Trophoblast cell (in vitro differentiated cells and primary cell): ENCODE results near the gene PPP1R13B.

ENCODE experiments used
- DNase-seq, 2 donors: peaks; one replicate each; pipeline ENCODE4 v3.0.0-alpha.2; 2016
- H2AFZ ChIP-seq: 2 replicates; pipeline ENCODE4 v1.6.1; 2013; ENCODE audit warnings: low read length, moderate library complexity, mild to moderate bottlenecking; ENCODE audit not compliant: insufficient read depth, poor library complexity
- H2AK5ac ChIP-seq: 2 replicates; pipeline ENCODE4 v1.6.1; 2013; ENCODE audit warnings: mild to moderate bottlenecking, low read length
- H2BK120ac ChIP-seq: 2 replicates; pipeline ENCODE4 v1.6.1; 2013; ENCODE audit warnings: low read length, mild to moderate bottlenecking, moderate library complexity; ENCODE audit not compliant: insufficient read depth, poor library complexity
- H2BK12ac ChIP-seq: 2 replicates; pipeline ENCODE4 v1.6.1; 2013; ENCODE audit warnings: mild to moderate bottlenecking, low read length, moderate library complexity
- H2BK5ac ChIP-seq: 2 replicates; pipeline ENCODE4 v1.6.1; 2013; ENCODE audit warnings: low read length, low read depth, moderate library complexity, mild to moderate bottlenecking; ENCODE audit not compliant: poor library complexity
- H3K14ac ChIP-seq: 2 replicates; pipeline ENCODE4 v1.6.1; 2013; ENCODE audit warnings: mild to moderate bottlenecking, low read length
- H3K18ac ChIP-seq: 2 replicates; pipeline ENCODE4 v1.6.1; 2013; ENCODE audit warnings: mild to moderate bottlenecking, low read length
- H3K23ac ChIP-seq: 2 replicates; pipeline ENCODE4 v1.6.1; 2013; ENCODE audit warnings: low read length
- H3K27ac ChIP-seq: 2 replicates; pipeline ENCODE4 v1.5.1; 2013; ENCODE audit warnings: low read depth, mild to moderate bottlenecking, inconsistent platforms, low read length, moderate library complexity
- H3K27me3 ChIP-seq: 2 replicates; pipeline ENCODE4 v1.6.1; 2013; ENCODE audit warnings: inconsistent platforms, mild to moderate bottlenecking, low read length, moderate library complexity; ENCODE audit not compliant: insufficient read depth
- H3K36me3 ChIP-seq, 2 experiments: 1 replicate in 1 of 2; 2 replicates in 1 of 2; pipeline ENCODE4 v1.6.1; 2013; ENCODE audit warnings: low read length in 2 of 2, mild to moderate bottlenecking in 2 of 2, moderate library complexity in 1 of 2; ENCODE audit not compliant: insufficient read depth in 2 of 2, control insufficient read depth in 1 of 2
- H3K4ac ChIP-seq: 2 replicates; pipeline ENCODE4 v1.6.1; 2013; ENCODE audit warnings: low read depth, mild to moderate bottlenecking, low read length, moderate library complexity
- H3K4me1 ChIP-seq, 2 experiments: 1 replicate in 1 of 2; 2 replicates in 1 of 2; pipeline ENCODE4 v1.6.1; 2013; ENCODE audit warnings: low read length in 2 of 2, mild to moderate bottlenecking in 2 of 2, moderate library complexity in 1 of 2; ENCODE audit not compliant: insufficient read depth in 2 of 2, control insufficient read depth in 1 of 2
- H3K4me2 ChIP-seq: 2 replicates; pipeline ENCODE4 v1.6.1; 2013; ENCODE audit warnings: inconsistent platforms, mild to moderate bottlenecking, low read length, moderate library complexity
- H3K4me3 ChIP-seq: 2 replicates; pipeline ENCODE4 v1.5.1; 2013; ENCODE audit warnings: mild to moderate bottlenecking, low read depth, low read length, inconsistent platforms
- H3K79me1 ChIP-seq: one replicate; pipeline ENCODE4 v1.6.1; 2013; ENCODE audit warnings: low read length
- H3K79me2 ChIP-seq: 2 replicates; pipeline ENCODE4 v1.6.1; 2013; ENCODE audit warnings: low read length, mild to moderate bottlenecking; ENCODE audit not compliant: control insufficient read depth, insufficient read depth, poor library complexity
- H3K9ac ChIP-seq: 2 replicates; pipeline ENCODE4 v1.6.1; 2013; ENCODE audit warnings: mild to moderate bottlenecking, low read length
- H3K9me3 ChIP-seq: 2 replicates; pipeline ENCODE4 v1.6.1; 2013; ENCODE audit warnings: low read depth, mild to moderate bottlenecking, control low read depth, inconsistent platforms, low read length; ENCODE audit not compliant: insufficient read depth
- H4K12ac ChIP-seq: 2 replicates; pipeline ENCODE4 v1.6.1; 2013; ENCODE audit warnings: low read depth, mild to moderate bottlenecking, low read length, moderate library complexity
- H4K8ac ChIP-seq: 2 replicates; pipeline ENCODE4 v1.6.1; 2013; ENCODE audit warnings: low read depth, mild to moderate bottlenecking, low read length, moderate library complexity
- H4K91ac ChIP-seq: one replicate; pipeline ENCODE4 v1.6.1; 2013; ENCODE audit warnings: low read depth, mild to moderate bottlenecking, low read length, moderate library complexity
- WGBS: extraction: QIAGEN DNeasy Blood & Tissue Kit; methylation state at CpG from one replicate; pipeline ENCODE4 v1.1.7; 2013; ENCODE audit warnings: missing lambda C conversion rate; ENCODE audit not compliant: insufficient read length, insufficient coverage; ENCODE audit errors: extremely low coverage; 5-methylcytosine and 5-hydroxymethylcytosine counted together

Gene PPP1R13B

DNA sequence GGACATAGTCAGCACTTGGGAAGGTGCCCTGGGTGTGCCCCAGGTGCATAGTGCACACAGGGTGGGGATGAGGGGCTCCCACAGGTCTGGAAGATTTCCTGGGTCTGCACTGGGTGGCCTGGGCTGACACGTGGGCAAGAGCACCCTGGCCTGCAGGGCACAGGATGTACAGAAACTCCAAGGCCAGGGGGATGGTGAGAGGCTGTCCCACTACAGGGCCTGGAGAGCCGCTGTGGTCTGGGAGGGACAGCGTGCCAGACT lies 35.8 kb upstream of the PPP1R13B start:
- Histone ChIP-seq H2BK5ac (no peak overlapping the region), H3K4me3 (no peak overlapping the region), H3K79me1 (no peaks in the 10 kb centered on the region), H2AFZ (no peak overlapping the region), H3K4me1 (peaks cover 0 to 5% of the 10 kb centered on the region in 2 experiments), H3K18ac (no peak overlapping the region), H3K14ac (no peak overlapping the region), H2BK120ac (no peak overlapping the region), H3K36me3 (no peaks in the 10 kb centered on the region), H3K23ac (no peak overlapping the region), H2AK5ac (no peak overlapping the region), H4K91ac (no peak overlapping the region), H3K27ac (no peak overlapping the region), H2BK12ac (no peak overlapping the region), H3K9me3 (no peaks in the 10 kb centered on the region), H4K8ac (no peak overlapping the region), H3K27me3 (no peaks in the 10 kb centered on the region), H3K79me2 (no peaks in the 10 kb centered on the region), H3K9ac (no peak overlapping the region), H3K4me2 (no peak overlapping the region), H3K4ac (no peak overlapping the region), H4K12ac (no peak overlapping the region)
- no peak for DNase-seq
- no CpG with 5 or more reads among the region's 3 CpGs for WGBS

DNA sequence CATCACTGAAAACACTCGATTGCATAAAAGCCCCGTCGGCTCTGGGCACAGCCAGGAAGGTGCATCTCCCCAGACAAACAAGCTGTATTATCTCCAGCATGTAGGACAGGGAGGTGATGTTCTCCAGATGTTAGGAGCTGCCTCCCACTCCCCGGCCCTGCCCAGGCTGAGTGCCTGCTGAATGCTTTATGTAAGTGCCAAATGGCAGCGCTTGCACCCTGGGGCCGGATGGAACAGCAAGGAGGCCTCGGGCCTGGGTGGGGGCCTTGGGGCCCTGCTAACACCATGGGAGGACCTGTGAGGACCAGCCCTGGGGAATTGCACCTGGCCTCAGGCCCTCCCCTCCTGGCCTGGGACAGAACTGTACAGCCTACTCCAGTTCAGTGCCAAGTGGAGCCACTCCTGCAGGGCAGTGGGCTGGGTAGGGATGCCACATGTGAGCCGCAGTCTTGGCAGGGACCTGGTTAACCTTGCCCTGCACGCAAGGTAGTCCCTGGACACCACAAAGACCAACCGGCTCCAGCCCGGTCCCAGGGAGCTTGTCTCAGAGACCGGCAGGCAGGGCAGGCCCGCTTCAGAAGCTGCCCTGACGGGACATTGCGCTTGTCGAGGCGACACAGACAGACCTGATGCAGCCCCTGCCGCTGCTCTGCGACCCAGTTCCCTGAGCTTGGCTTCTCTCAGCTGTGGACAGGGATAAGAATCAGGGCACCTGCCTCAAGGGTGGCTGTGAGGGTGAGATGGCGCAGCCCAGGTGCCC lies 35.3 kb upstream of the PPP1R13B start:
- Histone ChIP-seq H3K14ac (no peak overlapping the region), H3K4me2 (no peak overlapping the region), H2AK5ac (no peak overlapping the region), H4K8ac (no peak overlapping the region), H2BK5ac (no peak overlapping the region), H3K79me1 (no peaks in the 10 kb centered on the region), H4K12ac (no peak overlapping the region), H2BK120ac (no peak overlapping the region), H3K27me3 (no peaks in the 10 kb centered on the region), H2AFZ (no peak overlapping the region), H3K4ac (no peak overlapping the region), H3K4me3 (no peak overlapping the region), H3K27ac (no peak overlapping the region), H4K91ac (no peak overlapping the region), H2BK12ac (no peak overlapping the region), H3K4me1 (peaks cover 0 to 4% of the 10 kb centered on the region in 2 experiments), H3K9ac (no peak overlapping the region), H3K36me3 (no peaks in the 10 kb centered on the region), H3K79me2 (no peaks in the 10 kb centered on the region), H3K9me3 (no peaks in the 10 kb centered on the region), H3K23ac (no peak overlapping the region), H3K18ac (no peak overlapping the region)
- WGBS = no CpG with 5 or more reads among the region's 20 CpGs
- no peak for DNase-seq

DNA sequence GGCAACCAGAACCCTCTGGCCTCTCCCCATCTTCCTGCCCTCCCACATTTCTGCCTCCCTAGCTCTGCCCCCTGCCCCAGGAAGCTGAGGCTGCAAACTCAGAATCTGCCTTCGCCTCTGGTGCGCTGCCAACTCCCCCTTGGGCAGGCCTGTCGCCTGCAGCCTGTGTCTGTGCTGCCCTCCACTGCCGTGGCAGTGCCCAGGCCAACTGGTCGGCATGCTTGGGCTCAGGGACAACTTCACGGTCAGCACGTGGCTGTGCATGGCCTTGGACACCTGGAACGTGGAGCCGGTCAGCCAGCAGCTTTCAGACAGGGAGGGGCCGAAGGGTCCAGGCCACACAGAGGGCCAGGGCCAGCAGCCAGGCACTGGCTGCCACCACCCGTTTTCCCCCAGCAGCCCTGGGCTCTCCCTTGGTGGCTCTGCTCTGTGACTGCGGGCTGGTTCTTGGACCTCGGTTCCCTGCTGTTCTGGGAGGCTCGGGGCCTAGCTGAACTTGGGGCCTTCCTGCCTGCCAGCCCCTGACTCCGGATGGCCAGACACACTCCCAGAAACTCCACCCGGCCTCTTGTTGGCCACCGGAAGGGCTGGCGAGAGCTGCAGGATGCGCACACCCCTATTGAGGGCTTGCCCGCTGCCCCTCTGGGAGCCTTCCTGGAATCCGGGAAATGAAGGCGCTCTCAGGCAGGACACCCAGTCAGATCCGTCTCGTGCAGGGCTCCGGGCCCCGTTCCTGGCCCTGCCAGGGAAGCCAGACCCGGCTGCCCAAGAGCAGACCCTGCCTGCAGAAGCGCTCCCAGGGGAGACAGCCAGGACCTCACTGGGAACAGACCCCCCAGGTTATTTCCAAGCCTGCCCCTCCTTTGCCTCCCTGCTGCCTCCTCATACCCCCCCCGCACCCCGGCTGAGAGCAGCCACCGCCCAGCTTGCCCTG lies 34.2 kb upstream of the PPP1R13B start:
- no peak overlapping the region for H4K8ac ChIP-seq
- H3K4me3 ChIP-seq = peak overlapping the region; percentile 10
- no peak overlapping the region for H4K12ac ChIP-seq
- no peaks in the 10 kb centered on the region for H3K79me1 ChIP-seq
- no peaks in the 10 kb centered on the region for H3K79me2 ChIP-seq
- peaks cover 0 to 2% of the 10 kb centered on the region in 2 experiments for H3K4me1 ChIP-seq
- no peaks in the 10 kb centered on the region for H3K9me3 ChIP-seq
- no peak overlapping the region for H2BK12ac ChIP-seq
- no peak overlapping the region for H3K14ac ChIP-seq
- H3K4ac ChIP-seq = no peak overlapping the region
- H4K91ac ChIP-seq = no peak overlapping the region
- H3K27me3 ChIP-seq = no peaks in the 10 kb centered on the region
- no peak overlapping the region for H3K18ac ChIP-seq
- no peak overlapping the region for H2BK120ac ChIP-seq
- H2AK5ac ChIP-seq = no peak overlapping the region
- H3K4me2 ChIP-seq = no peak overlapping the region
- H2BK5ac ChIP-seq = no peak overlapping the region
- no peak for DNase-seq
- WGBS = no CpG with 5 or more reads among the region's 31 CpGs
- no peak overlapping the region for H3K9ac ChIP-seq
- H3K27ac ChIP-seq = no peak overlapping the region
- H2AFZ ChIP-seq = peak overlapping the region; percentile 8
- H3K23ac ChIP-seq = no peak overlapping the region
- H3K36me3 ChIP-seq = no peaks in the 10 kb centered on the region

DNA sequence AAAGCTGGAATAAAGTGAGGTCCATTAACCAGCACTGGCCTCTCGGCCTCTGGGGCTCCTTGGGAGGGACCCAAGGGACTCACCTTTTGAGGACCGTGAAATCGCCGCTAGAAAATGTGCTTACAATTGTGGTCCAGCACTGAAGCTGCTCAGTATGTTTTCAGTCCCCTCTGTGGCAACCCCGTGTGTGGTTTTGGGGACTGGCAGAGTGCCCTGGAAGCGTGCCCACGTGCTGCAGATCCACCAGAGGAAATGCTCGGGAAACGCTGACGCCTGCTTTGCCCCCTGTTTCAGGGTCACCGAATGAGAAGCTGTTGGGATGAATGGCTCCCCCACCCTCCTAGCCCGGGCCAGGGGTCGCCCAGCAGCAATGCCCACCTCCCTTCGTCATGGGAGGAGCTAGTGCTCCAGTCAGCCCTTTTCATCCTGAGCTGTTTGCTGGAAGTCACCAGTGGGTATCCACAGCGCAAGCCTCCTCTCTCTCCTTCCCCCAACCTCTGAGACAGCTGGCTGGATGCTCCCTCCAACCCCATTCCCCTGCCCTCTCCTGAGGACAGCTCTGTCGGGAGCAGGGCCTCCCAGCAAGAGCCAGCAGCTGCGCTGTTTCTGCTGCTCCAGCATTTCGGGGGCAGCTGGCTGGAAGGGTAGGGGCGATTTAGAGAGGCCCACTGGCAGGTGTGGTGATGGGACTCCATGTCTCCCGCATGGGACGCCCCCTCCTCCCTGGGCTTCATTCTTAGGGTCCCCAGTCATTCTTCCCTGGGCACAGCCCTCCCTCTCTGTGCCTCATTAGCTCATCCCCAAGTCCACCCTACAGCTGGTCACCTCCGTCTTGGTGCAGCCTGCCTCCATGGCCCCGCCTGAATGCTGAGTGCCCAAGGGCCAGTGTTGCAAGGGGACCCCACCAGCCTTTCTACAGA lies 33.2 kb upstream of the PPP1R13B start:
- H3K79me2 ChIP-seq = no peaks in the 10 kb centered on the region
- no peaks in the 10 kb centered on the region for H3K27me3 ChIP-seq
- H2AK5ac ChIP-seq = no peak overlapping the region
- H3K4me2 ChIP-seq = no peak overlapping the region
- no peak overlapping the region for H4K8ac ChIP-seq
- H2BK12ac ChIP-seq = no peak overlapping the region
- H2AFZ ChIP-seq = no peak overlapping the region
- no peak overlapping the region for H3K18ac ChIP-seq
- H4K12ac ChIP-seq = no peak overlapping the region
- H4K91ac ChIP-seq = no peak overlapping the region
- H3K9me3 ChIP-seq = no peaks in the 10 kb centered on the region
- no peak overlapping the region for H3K23ac ChIP-seq
- no peaks in the 10 kb centered on the region for H3K4me1 ChIP-seq
- H3K14ac ChIP-seq = no peak overlapping the region
- no peak overlapping the region for H2BK120ac ChIP-seq
- no peak overlapping the region for H3K4ac ChIP-seq
- DNase-seq = no peak
- no CpG with 5 or more reads among the region's 23 CpGs for WGBS
- H3K36me3 ChIP-seq = no peaks in the 10 kb centered on the region
- H3K79me1 ChIP-seq = no peaks in the 10 kb centered on the region
- no peak overlapping the region for H3K27ac ChIP-seq
- no peak overlapping the region for H2BK5ac ChIP-seq
- no peak overlapping the region for H3K9ac ChIP-seq
- no peak overlapping the region for H3K4me3 ChIP-seq
